K562 (cell line): ENCODE measurements around the gene LETM1. TPM values are rescaled to one million over a fixed set of nuclear protein-coding genes. Genes with fewer than 3 reads are reported as not detected.

Experiments
- ATAC-seq: fragments of 200-7000 bp; cut with Tn5 transposase; 3 replicates; pipeline ENCODE4 v1.9.1; 2020; ENCODE audit warnings: moderate library complexity
- BruUV-seq: library from RNA; stranded (reverse); fragments of 400-500 nt; replicated peaks from 2 replicates; lab custom pipeline; 2021; lab: Mats Ljungman, UMichigan
- CTCF ChIA-PET: fragments of 300-600 bp; formaldehyde crosslinking; extraction: SDS; loops from one replicate; lab custom pipeline; 2021; ENCODE audit warnings: low intra/inter-chr PET ratio; lab: Yijun Ruan, JAX
- POLR2A ChIA-PET: fragments of 300-600, 350-650 bp; sonication (Branson Sonifier 250); formaldehyde crosslinking; extraction: SDS; loops from one replicate; lab custom pipeline; 2021; ENCODE audit warnings: antibody characterized with exemption, inconsistent platforms; lab: Yijun Ruan, JAX
- DNase-seq, 4 experiments: peaks; one replicate each; pipeline versions ENCODE4 v3.0.0 to v3.0.0-alpha.2; 2011 to 2018; ENCODE audit warnings: low spot score in 3 of 4, mixed read lengths in 3 of 4; ENCODE audit errors: extremely low read depth in 1 of 4
- FAIRE-seq: peaks from 2 replicates; lab custom pipeline; 2011; peaks lifted over from hg19 to GRCh38; lab: Jason Lieb, UNC
- H2AFZ ChIP-seq: 2 replicates; pipeline ENCODE4 v1.6.0; 2011; ENCODE audit warnings: low read depth, low read length, control low read depth, inconsistent platforms
- H3K27ac ChIP-seq: fragments of 200-600 bp; 3 replicates; pipeline ENCODE4 v1.8.0; 2011; ENCODE audit warnings: low read depth, mild to moderate bottlenecking, control low read depth, inconsistent platforms, low read length, moderate library complexity, mixed read lengths; ENCODE audit errors: extremely low read depth
- H3K27me3 ChIP-seq, 2 experiments: fragments of 300-600 bp in 1 of 2; 2 replicates in 1 of 2; 3 replicates in 1 of 2; pipeline versions ENCODE4 v1.6.0 to v1.8.0; 2011; ENCODE audit warnings: inconsistent platforms in 2 of 2, low read length in 2 of 2, mild to moderate bottlenecking in 1 of 2, mixed read lengths in 1 of 2, moderate library complexity in 1 of 2; ENCODE audit not compliant: control insufficient read depth in 2 of 2, insufficient read depth in 2 of 2
- H3K36me3 ChIP-seq: fragments of 300-600 bp; 3 replicates; pipeline ENCODE4 v1.8.0; 2011; ENCODE audit warnings: mild to moderate bottlenecking, low read length, inconsistent platforms; ENCODE audit not compliant: control insufficient read depth, insufficient read depth
- H3K4me1 ChIP-seq, 2 experiments: fragments of 200-600 bp in 1 of 2; replicated peaks in 1 of 2; 2 replicates in 1 of 2; 3 replicates in 1 of 2; pipeline versions ENCODE4 v1.5.1 to v1.8.0; 2011; ENCODE audit warnings: inconsistent platforms in 2 of 2, low read length in 2 of 2, mild to moderate bottlenecking in 1 of 2, mixed read lengths in 1 of 2, moderate library complexity in 1 of 2; ENCODE audit not compliant: control insufficient read depth in 2 of 2, insufficient read depth in 2 of 2
- H3K4me2 ChIP-seq: 2 replicates; pipeline ENCODE4 v1.6.1; 2011; ENCODE audit warnings: low read length, control low read depth, inconsistent platforms, mixed read lengths; ENCODE audit not compliant: insufficient read depth
- H3K4me3 ChIP-seq: fragments of 200-600 bp; sonication (generic), shearing (Covaris generic); 2 replicates; pipeline ENCODE4 v1.5.1; 2016; ENCODE audit warnings: control low read depth, inconsistent platforms
- H3K79me2 ChIP-seq: fragments of 200-600 bp; 3 replicates; pipeline ENCODE4 v1.8.0; 2011; ENCODE audit warnings: low read length, inconsistent platforms; ENCODE audit not compliant: control insufficient read depth, insufficient read depth
- H3K9ac ChIP-seq, 2 experiments: 2 replicates each; pipeline versions ENCODE4 v1.6.0 to v1.6.1; 2011; ENCODE audit warnings: low read depth in 2 of 2, low read length in 2 of 2, control low read depth in 1 of 2, inconsistent platforms in 1 of 2, mild to moderate bottlenecking in 1 of 2, mixed read lengths in 1 of 2; ENCODE audit not compliant: insufficient read depth in 1 of 2
- H3K9me1 ChIP-seq: one replicate; pipeline ENCODE4 v1.6.0; 2011; ENCODE audit warnings: inconsistent platforms, mild to moderate bottlenecking, low read length, moderate library complexity; ENCODE audit not compliant: control insufficient read depth, insufficient read depth
- H3K9me3 ChIP-seq: replicated peaks from 2 replicates; pipeline ENCODE4 v1.5.1; 2011; ENCODE audit warnings: low read depth, low read length, inconsistent platforms; ENCODE audit not compliant: control insufficient read depth, insufficient read depth
- H4K20me1 ChIP-seq: replicated peaks from 2 replicates; pipeline ENCODE4 v1.6.1; 2011; ENCODE audit warnings: low read length, inconsistent platforms, mixed read lengths; ENCODE audit not compliant: control insufficient read depth, insufficient read depth
- CBFA2T3 ChIP-seq: fragments of 450-650 bp; IDR thresholded peaks from 2 replicates; pipeline ENCODE4 v1.6.1; 2017
- CREB3 ChIP-seq: fragments of 450-650 bp; conservative IDR thresholded peaks from 2 replicates; pipeline ENCODE4 v1.6.1; 2016; ENCODE audit warnings: missing genetic modification characterization, low read depth, mild to moderate bottlenecking, missing compliant biosample characterization, moderate library complexity
- DMBX1 ChIP-seq: fragments of 250-450 bp; sonication (Bioruptor Pico); IDR thresholded peaks from 2 replicates; pipeline ENCODE4 v1.8.0; 2022; ENCODE audit warnings: inconsistent platforms, mild to moderate bottlenecking, moderate library complexity, borderline replicate concordance
- HNRNPL ChIP-seq: fragments of 200-400 bp; formaldehyde crosslinking; IDR thresholded peaks from 2 replicates; pipeline ENCODE4 v1.6.1; 2017; ENCODE audit warnings: low read depth, mild to moderate bottlenecking, low read length
- MNT ChIP-seq, 2 experiments: fragments of 450-650 bp; conservative IDR thresholded peaks; 2 replicates each; pipeline ENCODE4 v1.6.1; 2017; ENCODE audit warnings: mild to moderate bottlenecking in 2 of 2, moderate library complexity in 2 of 2
- PHF8 ChIP-seq: fragments of 200-600 bp; sonication (generic); IDR thresholded peaks from 2 replicates; pipeline ENCODE4 v1.6.1; 2012; ENCODE audit warnings: mixed run types, mild to moderate bottlenecking, inconsistent platforms, low read length, moderate library complexity, borderline replicate concordance
- SMARCE1 ChIP-seq: fragments of 450-650 bp; IDR thresholded peaks from 2 replicates; pipeline ENCODE4 v1.7.1; 2016; ENCODE audit warnings: mild to moderate bottlenecking
- ZNF133 ChIP-seq: fragments of 250-450 bp; sonication (Bioruptor Pico); IDR thresholded peaks from 2 replicates; pipeline ENCODE4 v1.4.0; 2020; ENCODE audit warnings: mild to moderate bottlenecking
- WGBS: fragments of 100-300 bp; shearing (Covaris generic); methylation state at CpG from one replicate; pipeline ENCODE4 v1.1.6; 2016; ENCODE audit warnings: low coverage, mixed read lengths; ENCODE audit not compliant: insufficient coverage; ENCODE audit errors: missing lambda C conversion rate; 5-methylcytosine and 5-hydroxymethylcytosine counted together
- in situ Hi-C: fragments of 300-500 bp; cut with MboI; formaldehyde crosslinking; loops from 4 replicates; pipeline ENCODE4 v1.15.0; 2018; ENCODE audit warnings: inconsistent platforms, mixed read lengths
- intact Hi-C: fragments of 100-400 bp; cut with micrococcal nuclease; formaldehyde crosslinking; loops from 2 replicates; pipeline ENCODE4 v1.14.2; 2022
- polyA plus RNA-seq, 8 experiments: library from polyadenylated mRNA; depleted of rRNA in 4 of 8; stranded (reverse) in 5 of 8; unstranded in 3 of 8; fragments of >200 nt; fragmentation: Nextera tagmentation in 2 of 8; fragmentation: Illumina TruSeq in 1 of 8; extraction: Ambion mirVana in 2 of 8; extraction: Trizol in 1 of 8; gene quantifications; 2 replicates each; pipeline versions ENCODE4 v1.2.1 to v1.2.3, GENCODE V29; 2011 to 2014; ENCODE audit warnings: inconsistent platforms in 1 of 8, missing spikeins in 1 of 8
- total RNA-seq, 7 experiments: library from RNA; depleted of rRNA in 6 of 7; stranded (reverse); fragments of >200 nt in 6 of 7; fragmentation: Illumina TruSeq in 2 of 7; extraction: Trizol in 2 of 7; gene quantifications; 2 replicates each; pipeline versions ENCODE4 v1.2.1 to v1.2.3, GENCODE V29; 2011 to 2021; ENCODE audit warnings: low replicate concordance in 1 of 7
- TF ChIP-seq, protein P1 (sequence below): conservative IDR thresholded peaks from 2 replicates; pipeline ENCODE4 v1.6.1; 2011; ENCODE audit warnings: low read depth, mild to moderate bottlenecking, low read length; ENCODE audit not compliant: control insufficient read depth
- TF ChIP-seq, protein P2 (sequence below): fragments of 450-650 bp; IDR thresholded peaks from 2 replicates; pipeline ENCODE4 v1.6.1; 2018; ENCODE audit not compliant: partially characterized antibody
- TF ChIP-seq, protein P3 (sequence below): sonication (generic); formaldehyde crosslinking; IDR thresholded peaks from 2 replicates; pipeline ENCODE4 v1.8.0; 2022; ENCODE audit warnings: missing genetic modification reagents, mild to moderate bottlenecking, borderline replicate concordance

LETM1 gene
- total and polyA plus RNA-seq, 9 of the 15 experiments (the other 6 are each of a cell fraction or from before 2014, with no cell fraction given) = 3.9 to 109 (median 35.0) TPM

DNA sequence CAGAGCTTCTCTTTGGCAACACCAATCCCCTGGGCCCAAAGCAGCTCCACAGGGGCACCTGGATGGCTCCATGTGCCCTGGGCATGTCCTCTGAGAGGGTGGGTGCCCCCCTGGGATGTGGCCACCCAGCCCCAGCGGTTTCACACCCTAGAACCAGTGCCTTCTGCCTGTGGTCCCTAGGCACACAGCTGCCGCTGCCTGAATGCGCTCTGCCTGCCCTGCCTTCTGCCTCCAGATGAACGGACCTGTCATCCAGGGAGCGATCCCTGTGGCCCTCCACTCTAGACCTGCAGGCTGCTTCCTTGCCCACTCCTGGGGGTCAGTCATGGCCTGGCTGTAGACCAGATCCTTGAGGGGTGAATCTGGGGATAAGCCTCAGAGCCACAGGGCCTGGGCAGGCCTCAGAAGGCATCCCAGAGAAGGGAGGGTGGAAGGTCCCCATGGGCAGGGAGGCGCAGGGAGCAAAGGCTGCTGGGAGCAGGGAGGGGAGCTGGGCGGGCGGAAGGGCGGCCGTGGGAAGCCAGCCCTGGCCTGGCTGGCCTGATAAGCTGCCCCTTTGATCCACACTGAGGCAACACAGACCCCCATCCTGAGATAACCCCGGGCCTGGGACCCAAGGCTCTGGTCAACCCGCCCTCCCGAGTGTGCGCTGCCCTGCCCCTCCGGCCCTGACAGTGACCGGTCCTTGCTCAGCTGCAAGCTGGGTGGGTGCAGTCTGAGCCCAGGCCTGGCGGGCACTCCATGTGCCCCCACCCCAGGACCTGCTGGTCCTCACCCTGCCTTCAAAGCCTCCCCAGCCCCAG, 71.0 kb downstream of the LETM1 start:
- peak; percentile 88 to 96 (median 92) for DNase-seq
- POLR2A ChIA-PET = interaction anchor here (0.5 to 2.5 kb wide), 5 partner anchors 9 to 384 kb away, joined by 3 to 17 read pairs (median 3); partner anchors contain the start of genes FGFR3, TACC3 and TMEM129
- Histone ChIP-seq H4K20me1 (no peaks in the 10 kb centered on the region), H2AFZ (peak overlapping the region; percentile 71), H3K9me3 (no peaks in the 10 kb centered on the region), H3K4me2 (peak overlapping the region; percentile 49), H3K36me3 (no peaks in the 10 kb centered on the region), H3K79me2 (no peaks in the 10 kb centered on the region), H3K4me3 (no peak overlapping the region), H3K27me3 (no peaks in the 10 kb centered on the region), H3K27ac (peak overlapping the region; percentile 62), H3K4me1 (peaks cover 41 to 84% of the 10 kb centered on the region in 2 experiments), H3K9me1 (no peaks in the 10 kb centered on the region), H3K9ac (peak overlapping the region; percentile 39 to 90)
- CTCF ChIA-PET = no interaction called here
- 19% methylated on average over 16 of the region's 17 CpGs for WGBS
- intact Hi-C loops = no loop called here
- in situ Hi-C loops = no loop called here
- peak; percentile 99 for FAIRE-seq
- BruUV-seq = no TSS peak
- ATAC-seq = peak; percentile 92
- peak; percentile 89 for TF ChIP-seq HNRNPL
- TF ChIP-seq, protein P1, sequence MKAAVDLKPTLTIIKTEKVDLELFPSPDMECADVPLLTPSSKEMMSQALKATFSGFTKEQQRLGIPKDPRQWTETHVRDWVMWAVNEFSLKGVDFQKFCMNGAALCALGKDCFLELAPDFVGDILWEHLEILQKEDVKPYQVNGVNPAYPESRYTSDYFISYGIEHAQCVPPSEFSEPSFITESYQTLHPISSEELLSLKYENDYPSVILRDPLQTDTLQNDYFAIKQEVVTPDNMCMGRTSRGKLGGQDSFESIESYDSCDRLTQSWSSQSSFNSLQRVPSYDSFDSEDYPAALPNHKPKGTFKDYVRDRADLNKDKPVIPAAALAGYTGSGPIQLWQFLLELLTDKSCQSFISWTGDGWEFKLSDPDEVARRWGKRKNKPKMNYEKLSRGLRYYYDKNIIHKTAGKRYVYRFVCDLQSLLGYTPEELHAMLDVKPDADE = peak; percentile 60; the same call in 1 of the 2 replicates
- peak in 1 of 2 experiments; percentile 31; a peak in 1 of 4 replicates for TF ChIP-seq MNT (conservative IDR thresholded peaks at IDR 0.05)
- peak; percentile 93 for TF ChIP-seq DMBX1 (CRISPR knock-in tag)
- 0 out of 2 replicates have a peak, but pooled peaks have one; percentile 4 for TF ChIP-seq ZNF133
- 0 out of 2 replicates have a peak, but pooled peaks have one; percentile 33 for TF ChIP-seq CREB3 (tag)
- TF ChIP-seq, protein P2, sequence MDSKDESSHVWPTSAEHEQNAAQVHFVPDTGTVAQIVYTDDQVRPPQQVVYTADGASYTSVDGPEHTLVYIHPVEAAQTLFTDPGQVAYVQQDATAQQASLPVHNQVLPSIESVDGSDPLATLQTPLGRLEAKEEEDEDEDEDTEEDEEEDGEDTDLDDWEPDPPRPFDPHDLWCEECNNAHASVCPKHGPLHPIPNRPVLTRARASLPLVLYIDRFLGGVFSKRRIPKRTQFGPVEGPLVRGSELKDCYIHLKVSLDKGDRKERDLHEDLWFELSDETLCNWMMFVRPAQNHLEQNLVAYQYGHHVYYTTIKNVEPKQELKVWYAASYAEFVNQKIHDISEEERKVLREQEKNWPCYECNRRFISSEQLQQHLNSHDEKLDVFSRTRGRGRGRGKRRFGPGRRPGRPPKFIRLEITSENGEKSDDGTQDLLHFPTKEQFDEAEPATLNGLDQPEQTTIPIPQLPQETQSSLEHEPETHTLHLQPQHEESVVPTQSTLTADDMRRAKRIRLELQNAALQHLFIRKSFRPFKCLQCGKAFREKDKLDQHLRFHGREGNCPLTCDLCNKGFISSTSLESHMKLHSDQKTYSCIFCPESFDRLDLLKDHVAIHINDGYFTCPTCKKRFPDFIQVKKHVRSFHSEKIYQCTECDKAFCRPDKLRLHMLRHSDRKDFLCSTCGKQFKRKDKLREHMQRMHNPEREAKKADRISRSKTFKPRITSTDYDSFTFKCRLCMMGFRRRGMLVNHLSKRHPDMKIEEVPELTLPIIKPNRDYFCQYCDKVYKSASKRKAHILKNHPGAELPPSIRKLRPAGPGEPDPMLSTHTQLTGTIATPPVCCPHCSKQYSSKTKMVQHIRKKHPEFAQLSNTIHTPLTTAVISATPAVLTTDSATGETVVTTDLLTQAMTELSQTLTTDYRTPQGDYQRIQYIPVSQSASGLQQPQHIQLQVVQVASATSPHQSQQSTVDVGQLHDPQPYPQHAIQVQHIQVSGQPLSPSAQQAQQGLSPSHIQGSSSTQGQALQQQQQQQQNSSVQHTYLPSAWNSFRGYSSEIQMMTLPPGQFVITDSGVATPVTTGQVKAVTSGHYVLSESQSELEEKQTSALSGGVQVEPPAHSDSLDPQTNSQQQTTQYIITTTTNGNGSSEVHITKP = peak; percentile 32
- TF ChIP-seq SMARCE1 = peak; percentile 86; the same call in 1 of the 2 replicates
- peak; percentile 96 for TF ChIP-seq CBFA2T3
- peak; percentile 35; the same call in 1 of the 2 replicates for TF ChIP-seq PHF8
- TF ChIP-seq, protein P3, sequence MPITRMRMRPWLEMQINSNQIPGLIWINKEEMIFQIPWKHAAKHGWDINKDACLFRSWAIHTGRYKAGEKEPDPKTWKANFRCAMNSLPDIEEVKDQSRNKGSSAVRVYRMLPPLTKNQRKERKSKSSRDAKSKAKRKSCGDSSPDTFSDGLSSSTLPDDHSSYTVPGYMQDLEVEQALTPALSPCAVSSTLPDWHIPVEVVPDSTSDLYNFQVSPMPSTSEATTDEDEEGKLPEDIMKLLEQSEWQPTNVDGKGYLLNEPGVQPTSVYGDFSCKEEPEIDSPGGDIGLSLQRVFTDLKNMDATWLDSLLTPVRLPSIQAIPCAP (CRISPR knock-in tag) = no peak
